Measurements from ENCODE around the gene CRBN. TPM values are rescaled to one million over a fixed set of nuclear protein-coding genes. Genes with fewer than 3 reads are reported as not detected.

Gene CRBN
- total RNA-seq, 1 experiment from 2014 or later: 53.8 TPM

DNA sequence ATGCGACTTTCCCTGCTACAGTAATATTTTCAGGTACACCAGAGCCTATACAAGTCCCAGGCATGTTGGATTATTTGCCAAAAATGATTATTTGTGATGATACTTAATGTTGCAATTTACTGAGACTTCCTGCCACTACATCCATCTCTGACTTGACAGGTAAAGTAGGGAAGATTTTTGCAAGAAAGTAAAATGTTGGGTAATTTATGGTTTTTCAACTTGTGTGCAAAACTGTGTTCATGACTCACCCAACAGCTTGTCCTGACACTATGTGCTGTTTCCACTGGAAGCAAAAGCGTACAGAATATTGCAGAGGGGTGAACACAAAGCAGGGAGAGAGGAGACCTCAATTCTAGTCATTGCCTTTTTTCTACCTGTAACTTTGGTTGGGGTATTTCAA lies 5.4 kb upstream of the CRBN start:
- Histone ChIP-seq H3K79me2 (ENCODE audit: low read length) (no peaks in the 10 kb centered on the region), H3K4me3 (ENCODE audit: low read length) (no peak overlapping the region), H4K20me1 (ENCODE audit: insufficient read depth, low read depth, low read length) (no peaks in the 10 kb centered on the region), H3K9ac (ENCODE audit: low read length) (no peak overlapping the region), H3K27ac (ENCODE audit: low read length) (no peak overlapping the region), H3K4me1 (ENCODE audit: low read length) (peaks cover 2% of the 10 kb centered on the region), H3K9me3 (ENCODE audit: low read length) (no peaks in the 10 kb centered on the region), H3K27me3 (ENCODE audit: low read length) (no peaks in the 10 kb centered on the region), H3K4me2 (ENCODE audit: low read depth, low read length, poor library complexity, severe bottlenecking) (no peak overlapping the region), H3K36me3 (ENCODE audit: insufficient read depth, low read length) (no peaks in the 10 kb centered on the region), H2AFZ (ENCODE audit: low read length) (no peak overlapping the region), H3K9me2 (replicated peaks; ENCODE audit: insufficient read depth, low read length) (no peaks in the 10 kb centered on the region)
- DNase-seq: peak; percentile 19

DNA sequence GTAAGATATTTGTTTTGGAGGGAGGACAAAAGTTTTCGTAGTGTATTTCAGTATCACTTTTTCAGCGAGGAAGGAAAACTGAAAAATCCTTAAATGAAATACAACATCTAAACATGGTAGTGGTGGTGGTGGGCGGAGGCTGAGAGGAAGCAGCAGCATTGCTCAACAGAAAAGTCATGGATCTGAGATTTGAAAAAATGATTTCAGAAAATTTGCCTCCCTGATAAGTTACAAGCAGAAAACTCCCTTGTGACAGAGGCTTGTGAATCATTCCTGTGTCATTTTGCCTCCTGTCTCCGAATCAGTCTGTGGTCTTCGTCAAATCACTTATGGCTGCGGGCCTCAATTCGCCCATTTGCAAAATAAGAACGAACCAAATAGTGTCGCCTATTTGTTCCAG lies 965 bp upstream of the CRBN start:
- no peak overlapping the region for H3K27ac ChIP-seq (ENCODE audit: low read length)
- no peak for DNase-seq
- H3K9me2 ChIP-seq (replicated peaks; ENCODE audit: insufficient read depth, low read length): no peaks in the 10 kb centered on the region
- no peak overlapping the region for H3K9ac ChIP-seq (ENCODE audit: low read length)
- no peaks in the 10 kb centered on the region for H3K27me3 ChIP-seq (ENCODE audit: low read length)
- H3K4me2 ChIP-seq (ENCODE audit: low read depth, low read length, poor library complexity, severe bottlenecking): no peak overlapping the region
- peaks cover 11% of the 10 kb centered on the region; the same call in 1 of the 2 replicates for H4K20me1 ChIP-seq (ENCODE audit: insufficient read depth, low read depth, low read length)
- no peak overlapping the region for H2AFZ ChIP-seq (ENCODE audit: low read length)
- peaks cover 40% of the 10 kb centered on the region for H3K79me2 ChIP-seq (ENCODE audit: low read length)
- H3K4me3 ChIP-seq (ENCODE audit: low read length): no peak overlapping the region
- H3K36me3 ChIP-seq (ENCODE audit: insufficient read depth, low read length): no peaks in the 10 kb centered on the region
- peaks cover 15% of the 10 kb centered on the region for H3K4me1 ChIP-seq (ENCODE audit: low read length)
- H3K9me3 ChIP-seq (ENCODE audit: low read length): no peaks in the 10 kb centered on the region

DNA sequence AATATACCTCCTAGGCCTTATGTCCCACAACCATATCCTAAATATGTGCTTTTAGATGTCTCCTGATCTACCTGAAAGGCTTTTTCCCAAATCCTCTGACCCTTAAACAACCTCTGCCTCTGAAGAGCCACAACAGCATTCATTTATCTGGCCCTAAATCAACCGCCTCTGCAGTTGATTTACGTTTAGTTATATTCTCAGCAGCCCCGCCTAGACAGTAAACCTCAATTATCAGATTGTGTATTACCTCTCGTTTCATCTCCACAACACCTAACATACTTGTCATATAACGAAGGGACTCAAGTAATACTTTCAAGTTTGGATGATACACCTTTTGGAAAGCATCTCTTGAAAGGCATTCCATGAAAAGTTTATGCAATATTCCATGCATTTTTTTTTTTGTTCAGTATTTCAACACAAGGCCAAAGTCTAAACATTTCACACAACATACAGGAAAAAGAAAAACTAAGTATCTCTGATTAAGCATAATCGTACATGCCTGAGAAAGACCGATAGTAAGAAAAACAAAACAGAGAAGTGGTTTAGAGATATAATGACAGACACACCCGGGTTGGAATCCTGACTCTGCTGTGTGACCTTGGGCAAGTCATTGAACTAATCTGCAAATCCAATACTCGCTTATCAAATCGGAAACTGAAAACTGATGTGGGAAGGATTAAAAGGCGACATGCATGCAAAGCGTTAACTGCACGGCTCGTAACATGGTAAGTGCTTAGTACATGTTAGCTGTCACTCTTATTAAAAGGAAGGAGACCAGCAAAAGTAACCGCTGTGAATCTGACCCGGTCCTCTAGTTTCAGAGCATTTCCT lies 778 bp downstream of the CRBN start:
- Histone ChIP-seq H4K20me1 (ENCODE audit: insufficient read depth, low read depth, low read length) (peaks cover 11% of the 10 kb centered on the region; the same call in 1 of the 2 replicates), H3K27ac (ENCODE audit: low read length) (no peak overlapping the region), H3K4me1 (ENCODE audit: low read length) (peaks cover 15% of the 10 kb centered on the region), H3K4me3 (ENCODE audit: low read length) (peak overlapping the region; percentile 84), H3K36me3 (ENCODE audit: insufficient read depth, low read length) (peaks cover 3% of the 10 kb centered on the region; the same call in 1 of the 2 replicates), H2AFZ (ENCODE audit: low read length) (peak overlapping the region; percentile 82), H3K79me2 (ENCODE audit: low read length) (peaks cover 43% of the 10 kb centered on the region), H3K27me3 (ENCODE audit: low read length) (no peaks in the 10 kb centered on the region), H3K4me2 (ENCODE audit: low read depth, low read length, poor library complexity, severe bottlenecking) (peak overlapping the region; percentile 90), H3K9me2 (replicated peaks; ENCODE audit: insufficient read depth, low read length) (no peaks in the 10 kb centered on the region), H3K9me3 (ENCODE audit: low read length) (no peaks in the 10 kb centered on the region), H3K9ac (ENCODE audit: low read length) (peak overlapping the region; percentile 82)
- DNase-seq: no peak

- Histone ChIP-seq H3K4me1 (ENCODE audit: low read length) (peaks cover 15% of the 10 kb centered on the region), H3K27ac (ENCODE audit: low read length) (no peak overlapping the region), H3K79me2 (ENCODE audit: low read length) (peaks cover 43% of the 10 kb centered on the region), H3K27me3 (ENCODE audit: low read length) (no peaks in the 10 kb centered on the region), H3K9me2 (replicated peaks; ENCODE audit: insufficient read depth, low read length) (no peaks in the 10 kb centered on the region), H3K9ac (ENCODE audit: low read length) (peak overlapping the region; percentile 82), H4K20me1 (ENCODE audit: insufficient read depth, low read depth, low read length) (peaks cover 11% of the 10 kb centered on the region; the same call in 1 of the 2 replicates), H3K4me3 (ENCODE audit: low read length) (peak overlapping the region; percentile 84), H3K36me3 (ENCODE audit: insufficient read depth, low read length) (peaks cover 3% of the 10 kb centered on the region; the same call in 1 of the 2 replicates), H2AFZ (ENCODE audit: low read length) (no peak overlapping the region), H3K9me3 (ENCODE audit: low read length) (no peaks in the 10 kb centered on the region), H3K4me2 (ENCODE audit: low read depth, low read length, poor library complexity, severe bottlenecking) (peak overlapping the region; percentile 90)
- DNase-seq: no peak
These were observed 1.5 kb downstream of the CRBN start for GRCh38 chr3:3177861-3178497.

- no peaks in the 10 kb centered on the region for H3K9me3 ChIP-seq (ENCODE audit: low read length)
- H2AFZ ChIP-seq (ENCODE audit: low read length): no peak overlapping the region
- DNase-seq: no peak
- H3K27me3 ChIP-seq (ENCODE audit: low read length): no peaks in the 10 kb centered on the region
- no peaks in the 10 kb centered on the region for H4K20me1 ChIP-seq (ENCODE audit: insufficient read depth, low read depth, low read length)
- peaks cover 24% of the 10 kb centered on the region for H3K79me2 ChIP-seq (ENCODE audit: low read length)
- no peak overlapping the region for H3K9ac ChIP-seq (ENCODE audit: low read length)
- H3K27ac ChIP-seq (ENCODE audit: low read length): no peak overlapping the region
- no peaks in the 10 kb centered on the region for H3K4me1 ChIP-seq (ENCODE audit: low read length)
- H3K4me2 ChIP-seq (ENCODE audit: low read depth, low read length, poor library complexity, severe bottlenecking): no peak overlapping the region
- no peaks in the 10 kb centered on the region for H3K9me2 ChIP-seq (replicated peaks; ENCODE audit: insufficient read depth, low read length)
- no peak overlapping the region for H3K4me3 ChIP-seq (ENCODE audit: low read length)
- H3K36me3 ChIP-seq (ENCODE audit: insufficient read depth, low read length): peaks cover 30% of the 10 kb centered on the region; the same call in 1 of the 2 replicates
These were observed 6.9 kb downstream of the CRBN start for GRCh38 chr3:3172627-3173026.

DNA sequence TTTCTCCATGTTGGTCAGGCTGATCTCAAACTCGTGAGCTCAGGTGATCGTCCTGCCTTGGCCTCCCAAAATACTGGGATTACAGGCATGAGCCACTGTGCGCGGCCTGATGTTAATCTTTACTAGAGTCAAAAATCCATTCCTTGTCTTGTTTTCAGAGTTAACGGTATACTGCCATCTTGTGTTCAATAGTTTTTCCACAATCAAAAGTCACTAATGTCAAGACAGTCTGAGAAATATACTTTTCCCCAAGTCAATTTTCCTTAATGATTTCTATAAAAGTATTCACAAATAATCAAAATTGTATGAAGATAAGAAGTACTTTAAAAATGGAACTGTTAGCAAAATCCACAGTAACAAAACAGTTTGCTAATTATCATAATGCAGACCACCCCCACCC lies 8.5 kb downstream of the CRBN start:
- Histone ChIP-seq H3K4me1 (ENCODE audit: low read length) (no peaks in the 10 kb centered on the region), H3K9me3 (ENCODE audit: low read length) (no peaks in the 10 kb centered on the region), H3K4me3 (ENCODE audit: low read length) (no peak overlapping the region), H3K9ac (ENCODE audit: low read length) (no peak overlapping the region), H4K20me1 (ENCODE audit: insufficient read depth, low read depth, low read length) (no peaks in the 10 kb centered on the region), H2AFZ (ENCODE audit: low read length) (no peak overlapping the region), H3K9me2 (replicated peaks; ENCODE audit: insufficient read depth, low read length) (no peaks in the 10 kb centered on the region), H3K27ac (ENCODE audit: low read length) (no peak overlapping the region), H3K36me3 (ENCODE audit: insufficient read depth, low read length) (peaks cover 45% of the 10 kb centered on the region), H3K4me2 (ENCODE audit: low read depth, low read length, poor library complexity, severe bottlenecking) (no peak overlapping the region), H3K27me3 (ENCODE audit: low read length) (no peaks in the 10 kb centered on the region), H3K79me2 (ENCODE audit: low read length) (peaks cover 8% of the 10 kb centered on the region)
- peak; percentile 61 for DNase-seq

DNA sequence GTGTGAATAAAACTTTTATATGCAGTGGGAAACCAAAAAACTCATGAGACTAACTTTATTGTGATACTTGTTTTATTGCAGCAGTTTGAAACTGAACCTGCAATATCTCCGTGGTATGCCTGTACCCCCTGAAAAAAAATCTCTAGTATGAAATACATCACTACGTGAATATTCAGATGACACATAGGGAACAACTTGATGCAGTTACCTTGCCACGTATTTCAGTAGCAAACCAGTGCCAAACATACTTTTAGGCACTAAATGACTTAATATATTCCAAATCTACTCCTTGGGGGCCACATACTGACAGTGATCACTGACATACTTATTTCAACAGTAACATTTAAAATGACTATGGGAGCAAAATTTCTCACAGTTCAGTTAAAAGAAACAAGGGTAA lies 13.8 kb downstream of the CRBN start:
- Histone ChIP-seq H3K4me1 (ENCODE audit: low read length) (no peaks in the 10 kb centered on the region), H3K27me3 (ENCODE audit: low read length) (no peaks in the 10 kb centered on the region), H3K79me2 (ENCODE audit: low read length) (no peaks in the 10 kb centered on the region), H3K4me2 (ENCODE audit: low read depth, low read length, poor library complexity, severe bottlenecking) (no peak overlapping the region), H3K36me3 (ENCODE audit: insufficient read depth, low read length) (peaks cover 61% of the 10 kb centered on the region), H2AFZ (ENCODE audit: low read length) (no peak overlapping the region), H3K9me2 (replicated peaks; ENCODE audit: insufficient read depth, low read length) (no peaks in the 10 kb centered on the region), H3K4me3 (ENCODE audit: low read length) (no peak overlapping the region), H3K27ac (ENCODE audit: low read length) (no peak overlapping the region), H4K20me1 (ENCODE audit: insufficient read depth, low read depth, low read length) (no peaks in the 10 kb centered on the region), H3K9me3 (ENCODE audit: low read length) (no peaks in the 10 kb centered on the region), H3K9ac (ENCODE audit: low read length) (no peak overlapping the region)
- no peak for DNase-seq

- H4K20me1 ChIP-seq (ENCODE audit: insufficient read depth, low read depth, low read length): no peaks in the 10 kb centered on the region
- H3K27me3 ChIP-seq (ENCODE audit: low read length): no peaks in the 10 kb centered on the region
- H3K9ac ChIP-seq (ENCODE audit: low read length): no peak overlapping the region
- no peak overlapping the region for H3K27ac ChIP-seq (ENCODE audit: low read length)
- H3K36me3 ChIP-seq (ENCODE audit: insufficient read depth, low read length): peaks cover 61% of the 10 kb centered on the region
- H3K4me3 ChIP-seq (ENCODE audit: low read length): no peak overlapping the region
- H3K79me2 ChIP-seq (ENCODE audit: low read length): no peaks in the 10 kb centered on the region
- H3K4me1 ChIP-seq (ENCODE audit: low read length): no peaks in the 10 kb centered on the region
- H3K9me3 ChIP-seq (ENCODE audit: low read length): no peaks in the 10 kb centered on the region
- no peak for DNase-seq
- H2AFZ ChIP-seq (ENCODE audit: low read length): no peak overlapping the region
- H3K4me2 ChIP-seq (ENCODE audit: low read depth, low read length, poor library complexity, severe bottlenecking): no peak overlapping the region
- no peaks in the 10 kb centered on the region for H3K9me2 ChIP-seq (replicated peaks; ENCODE audit: insufficient read depth, low read length)
These were observed 14.2 kb downstream of the CRBN start for GRCh38 chr3:3165241-3165640.

Data from Karpas-422 (cell line).